ENCODE measurements around the gene OPRD1.
"Not testable (repeated sequence)": the region's sequence is repeated elsewhere in the genome, so short reads cannot be mapped to it uniquely, and the experiment has no call there.

Gene OPRD1

GRCh38 chr1:28801461-28801860 is 10.5 kb upstream of the OPRD1 start:
- DNase-seq (ENCODE audit: low spot score) = no peak

- no peak for DNase-seq (ENCODE audit: low spot score)
Measured at GRCh38 chr1:28803051-28803450, 8.9 kb upstream of the OPRD1 start.

GRCh38 chr1:28803662-28804061 is 8.3 kb upstream of the OPRD1 start:
- no peak for DNase-seq (ENCODE audit: low spot score)

GRCh38 chr1:28804071-28804470 is 7.9 kb upstream of the OPRD1 start:
- DNase-seq (ENCODE audit: low spot score) = no peak

- DNase-seq (ENCODE audit: low spot score) = no peak
Measured at GRCh38 chr1:28807046-28807445, 4.9 kb upstream of the OPRD1 start.

- no peak for DNase-seq (ENCODE audit: low spot score)
Measured at GRCh38 chr1:28807986-28808385, 4.0 kb upstream of the OPRD1 start.

- DNase-seq (ENCODE audit: low spot score) = no peak
Measured at GRCh38 chr1:28811369-28811765, 603 bp upstream of the OPRD1 start.

GRCh38 chr1:28812669-28813468 is 899 bp downstream of the OPRD1 start:
- DNase-seq (ENCODE audit: low spot score) = no peak

GRCh38 chr1:28813931-28814465 is 2.0 kb downstream of the OPRD1 start:
- DNase-seq (ENCODE audit: low spot score) = no peak

GRCh38 chr1:28815533-28816185 is 3.7 kb downstream of the OPRD1 start:
- DNase-seq (ENCODE audit: low spot score) = no peak

GRCh38 chr1:28817133-28817532 is 5.2 kb downstream of the OPRD1 start:
- DNase-seq (ENCODE audit: low spot score) = no peak

GRCh38 chr1:28819020-28819419 is 7.0 kb downstream of the OPRD1 start:
- DNase-seq (ENCODE audit: low spot score) = no peak

- DNase-seq (ENCODE audit: low spot score) = no peak
Measured at GRCh38 chr1:28822799-28823198, 10.8 kb downstream of the OPRD1 start.

GRCh38 chr1:28824061-28824460 is 12.1 kb downstream of the OPRD1 start:
- not testable (repeated sequence) for DNase-seq (ENCODE audit: low spot score)

- DNase-seq (ENCODE audit: low spot score) = not testable (repeated sequence)
Measured at GRCh38 chr1:28828227-28828858, 16.4 kb downstream of the OPRD1 start.

- DNase-seq (ENCODE audit: low spot score) = no peak
Measured at GRCh38 chr1:28830814-28831213, 18.8 kb downstream of the OPRD1 start.

- no peak for DNase-seq (ENCODE audit: low spot score)
Measured at GRCh38 chr1:28832966-28833365, 21.0 kb downstream of the OPRD1 start.

- DNase-seq (ENCODE audit: low spot score) = no peak
Measured at GRCh38 chr1:28833381-28833780, 21.4 kb downstream of the OPRD1 start.

- DNase-seq (ENCODE audit: low spot score) = no peak
Measured at GRCh38 chr1:28835237-28835650, 23.3 kb downstream of the OPRD1 start.

GRCh38 chr1:28836421-28836956 is 24.5 kb downstream of the OPRD1 start:
- DNase-seq (ENCODE audit: low spot score) = no peak

GRCh38 chr1:28840928-28841544 is 29.1 kb downstream of the OPRD1 start:
- DNase-seq (ENCODE audit: low spot score) = no peak
